Calu3 (cell line): ENCODE measurements around the gene CRHR1. TPM values are rescaled to one million over a fixed set of nuclear protein-coding genes. Genes with fewer than 3 reads are reported as not detected.

ENCODE experiments used
- BruUV-seq: library from RNA; stranded (reverse); fragments of 400-500 nt; replicated peaks from 2 replicates; lab custom pipeline; 2021; lab: Mats Ljungman, UMichigan
- CTCF ChIA-PET: fragments of 300-600 bp; sonication (Branson Sonifier 250); formaldehyde crosslinking; loops from one replicate; lab custom pipeline; 2022; ENCODE audit warnings: antibody characterized with exemption; lab: Charles Lee
- DNase-seq: peaks from one replicate; pipeline ENCODE4 v3.0.0; 2022
- H3K27ac Mint-ChIP-seq: one replicate; pipeline ENCODE4 v1.8.0; 2022; ENCODE audit warnings: mixed read lengths; ENCODE audit not compliant: unreplicated experiment
- H3K27me3 Mint-ChIP-seq: one replicate; pipeline ENCODE4 v1.8.0; 2022; ENCODE audit warnings: mixed read lengths; ENCODE audit not compliant: unreplicated experiment
- H3K36me3 Mint-ChIP-seq: one replicate; pipeline ENCODE4 v1.8.0; 2022; ENCODE audit warnings: mild to moderate bottlenecking, moderate library complexity, mixed read lengths; ENCODE audit not compliant: insufficient read depth, unreplicated experiment
- H3K4me1 Mint-ChIP-seq: one replicate; pipeline ENCODE4 v1.8.0; 2022; ENCODE audit warnings: mild to moderate bottlenecking, low read depth, mixed read lengths; ENCODE audit not compliant: unreplicated experiment
- H3K4me3 Mint-ChIP-seq: one replicate; pipeline ENCODE4 v1.8.0; 2022; ENCODE audit warnings: mild to moderate bottlenecking, low read depth, moderate library complexity, mixed read lengths; ENCODE audit not compliant: unreplicated experiment
- H3K9me3 Mint-ChIP-seq: one replicate; pipeline ENCODE4 v1.8.0; 2022; ENCODE audit warnings: low read depth, mixed read lengths; ENCODE audit not compliant: unreplicated experiment
- CTCF ChIP-seq: fragments of 200-600 bp; IDR thresholded peaks from one replicate; pipeline ENCODE4 v1.8.0; 2022; ENCODE audit warnings: antibody characterized with exemption; ENCODE audit not compliant: unreplicated experiment
- intact Hi-C: fragments of 100-400 bp; cut with micrococcal nuclease; formaldehyde crosslinking; loops from one replicate; pipeline ENCODE4 v1.10.0; 2022; ENCODE audit not compliant: unreplicated experiment
- total RNA-seq: library from RNA; stranded (reverse); gene quantifications from 2 replicates; pipeline ENCODE4 v1.2.3, GENCODE V29; 2022

The CRHR1 gene
- total RNA-seq, 1 experiment from 2014 or later: not detected

GRCh38 chr17:45815752-45816151 is 31.6 kb downstream of the CRHR1 start:
- no TSS peak for BruUV-seq
- Mint-ChIP-seq H3K4me3 (no peak overlapping the region), H3K27me3 (peaks cover 93% of the 10 kb centered on the region), H3K36me3 (no peaks in the 10 kb centered on the region), H3K9me3 (peaks cover 3% of the 10 kb centered on the region), H3K27ac (no peak overlapping the region), H3K4me1 (no peaks in the 10 kb centered on the region)
- DNase-seq: no peak
- TF ChIP-seq CTCF: no peak
- intact Hi-C loops: no loop called here
- CTCF ChIA-PET: interaction anchor here (0.7 to 1.0 kb wide), 2 partner anchors 9 to 175 kb away, joined by 3 read pairs; no protein-coding TSS in a partner anchor

GRCh38 chr17:45818041-45818440 is 33.9 kb downstream of the CRHR1 start:
- no peak for TF ChIP-seq CTCF
- Mint-ChIP-seq H3K27ac (no peak overlapping the region), H3K9me3 (no peaks in the 10 kb centered on the region), H3K27me3 (peaks cover 91% of the 10 kb centered on the region), H3K4me1 (no peaks in the 10 kb centered on the region), H3K4me3 (no peak overlapping the region), H3K36me3 (no peaks in the 10 kb centered on the region)
- CTCF ChIA-PET: no interaction called here
- intact Hi-C loops: no loop called here
- no TSS peak for BruUV-seq
- no peak for DNase-seq

GRCh38 chr17:45818699-45819098 is 34.6 kb downstream of the CRHR1 start:
- CTCF ChIA-PET: interaction anchor here (1.0 kb wide), 1 partner anchor 33 kb away, joined by 3 read pairs; no protein-coding TSS in a partner anchor
- intact Hi-C loops: no loop called here
- H3K27ac Mint-ChIP-seq: no peak overlapping the region
- no peaks in the 10 kb centered on the region for H3K36me3 Mint-ChIP-seq
- no peaks in the 10 kb centered on the region for H3K4me1 Mint-ChIP-seq
- no peak for DNase-seq
- H3K9me3 Mint-ChIP-seq: no peaks in the 10 kb centered on the region
- TF ChIP-seq CTCF: no peak
- BruUV-seq: no TSS peak
- H3K27me3 Mint-ChIP-seq: peaks cover 88% of the 10 kb centered on the region
- no peak overlapping the region for H3K4me3 Mint-ChIP-seq

- Mint-ChIP-seq H3K27me3 (peaks cover 88% of the 10 kb centered on the region), H3K36me3 (no peaks in the 10 kb centered on the region), H3K27ac (no peak overlapping the region), H3K9me3 (no peaks in the 10 kb centered on the region), H3K4me3 (no peak overlapping the region), H3K4me1 (no peaks in the 10 kb centered on the region)
- no TSS peak for BruUV-seq
- no peak for DNase-seq
- TF ChIP-seq CTCF: no peak
- CTCF ChIA-PET: interaction anchor here (0.6 to 1.0 kb wide), 3 partner anchors 32 to 286 kb away, joined by 3 to 4 read pairs (median 4); no protein-coding TSS in a partner anchor
- intact Hi-C loops: no loop called here
Measured at GRCh38 chr17:45819632-45820031, 35.5 kb downstream of the CRHR1 start.
